Dendritic cell treated with granulocyte-macrophage colony-stimulating factor and Interleukin-4, amounts not matched to agents 40 ng/mL and 50 ng/mL, for 4 days (primary cell): ENCODE results near the gene PEX10.

ENCODE experiments used
- H3K27ac Mint-ChIP-seq: one replicate; pipeline ENCODE4 v1.8.0; 2022; ENCODE audit warnings: mild to moderate bottlenecking, mixed read lengths
- H3K27me3 Mint-ChIP-seq: one replicate; pipeline ENCODE4 v1.8.0; 2022; ENCODE audit warnings: mild to moderate bottlenecking, mixed read lengths
- H3K36me3 Mint-ChIP-seq: one replicate; pipeline ENCODE4 v1.8.0; 2022; ENCODE audit warnings: low read depth, mixed read lengths
- H3K4me1 Mint-ChIP-seq: one replicate; pipeline ENCODE4 v1.8.0; 2022; ENCODE audit warnings: low read depth, mixed read lengths
- H3K4me3 Mint-ChIP-seq: one replicate; pipeline ENCODE4 v1.8.0; 2022; ENCODE audit warnings: mild to moderate bottlenecking, moderate library complexity, mixed read lengths
- H3K9me3 Mint-ChIP-seq: one replicate; pipeline ENCODE4 v1.8.0; 2022; ENCODE audit warnings: mixed read lengths
- intact Hi-C: fragments of 100-400 bp; cut with micrococcal nuclease; formaldehyde crosslinking; loops from one replicate; pipeline ENCODE4 v1.15.0; 2022

The PEX10 gene

DNA sequence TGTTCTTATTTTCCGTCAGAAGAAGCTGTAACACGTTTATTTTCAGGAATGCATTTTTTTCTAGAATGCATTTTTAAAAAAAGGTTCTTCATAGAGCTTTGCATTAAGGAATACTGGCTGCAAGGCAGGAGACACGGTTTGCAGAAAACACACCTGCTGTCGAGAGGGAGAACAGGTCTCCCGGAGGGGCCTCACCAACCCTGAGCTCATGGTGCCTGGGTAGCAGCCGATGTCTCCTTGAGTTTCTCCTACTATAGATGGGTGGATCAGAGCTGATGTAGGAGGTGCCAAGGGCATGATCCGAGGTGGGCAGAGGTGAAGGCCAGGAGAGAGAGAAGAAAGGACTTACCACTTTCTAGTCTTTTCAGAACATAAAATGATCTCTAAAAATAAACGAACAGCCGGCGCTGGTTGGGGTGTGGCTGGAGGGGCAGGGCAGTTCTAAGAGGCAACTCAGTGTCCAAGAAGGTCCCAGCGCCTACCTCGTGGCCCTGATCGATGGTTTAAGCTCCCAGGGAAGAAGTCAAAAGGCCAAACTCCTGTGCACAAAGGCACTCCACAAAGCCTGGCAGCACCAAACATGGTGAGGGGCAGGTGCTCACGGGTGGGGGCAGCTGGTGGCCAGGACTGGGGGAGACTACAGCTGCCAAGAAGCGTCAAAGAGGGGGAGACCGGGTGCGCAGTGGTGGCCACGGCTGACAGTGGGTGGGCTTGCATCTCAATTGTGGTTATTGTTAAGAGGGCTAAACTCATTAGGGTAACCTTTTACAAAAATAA is 33.2 kb downstream of the PEX10 start:
- Mint-ChIP-seq H3K4me1 (peaks cover 25% of the 10 kb centered on the region), H3K4me3 (no peak overlapping the region), H3K36me3 (no peaks in the 10 kb centered on the region), H3K9me3 (no peaks in the 10 kb centered on the region), H3K27ac (peak overlapping the region; percentile 23), H3K27me3 (no peaks in the 10 kb centered on the region)
- intact Hi-C loops, result no loop called here

DNA sequence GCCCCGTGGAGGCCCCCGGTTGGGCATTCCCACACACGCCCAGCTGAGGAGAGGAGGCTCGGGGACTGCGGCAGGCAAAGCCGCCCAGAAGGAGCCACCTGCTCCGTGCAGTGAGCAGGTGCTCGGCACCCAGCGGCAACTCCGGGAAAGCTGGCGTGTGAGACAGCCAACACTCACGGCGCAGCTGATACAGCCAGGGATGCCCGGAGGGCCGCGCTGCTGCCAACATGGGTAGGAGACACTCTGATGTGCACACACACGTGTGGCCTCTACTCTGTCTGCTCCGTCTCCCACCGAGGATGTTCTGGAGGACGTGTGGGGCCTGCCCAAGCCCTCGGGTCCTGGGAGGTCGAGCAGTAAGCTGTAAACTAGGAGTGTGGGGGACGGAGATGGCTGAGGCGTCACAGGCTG is 33.9 kb downstream of the PEX10 start:
- intact Hi-C loops, result no loop called here
- Mint-ChIP-seq H3K27ac (peak overlapping the region; percentile 23), H3K27me3 (no peaks in the 10 kb centered on the region), H3K4me1 (peaks cover 25% of the 10 kb centered on the region), H3K4me3 (no peak overlapping the region), H3K9me3 (no peaks in the 10 kb centered on the region), H3K36me3 (no peaks in the 10 kb centered on the region)

- Mint-ChIP-seq H3K4me1 (peaks cover 23% of the 10 kb centered on the region), H3K36me3 (no peaks in the 10 kb centered on the region), H3K4me3 (no peak overlapping the region), H3K27me3 (no peaks in the 10 kb centered on the region), H3K9me3 (no peaks in the 10 kb centered on the region), H3K27ac (no peak overlapping the region)
- intact Hi-C loops, result no loop called here
Measured at GRCh38 chr1:2377751-2378440, 34.5 kb downstream of the PEX10 start.

DNA sequence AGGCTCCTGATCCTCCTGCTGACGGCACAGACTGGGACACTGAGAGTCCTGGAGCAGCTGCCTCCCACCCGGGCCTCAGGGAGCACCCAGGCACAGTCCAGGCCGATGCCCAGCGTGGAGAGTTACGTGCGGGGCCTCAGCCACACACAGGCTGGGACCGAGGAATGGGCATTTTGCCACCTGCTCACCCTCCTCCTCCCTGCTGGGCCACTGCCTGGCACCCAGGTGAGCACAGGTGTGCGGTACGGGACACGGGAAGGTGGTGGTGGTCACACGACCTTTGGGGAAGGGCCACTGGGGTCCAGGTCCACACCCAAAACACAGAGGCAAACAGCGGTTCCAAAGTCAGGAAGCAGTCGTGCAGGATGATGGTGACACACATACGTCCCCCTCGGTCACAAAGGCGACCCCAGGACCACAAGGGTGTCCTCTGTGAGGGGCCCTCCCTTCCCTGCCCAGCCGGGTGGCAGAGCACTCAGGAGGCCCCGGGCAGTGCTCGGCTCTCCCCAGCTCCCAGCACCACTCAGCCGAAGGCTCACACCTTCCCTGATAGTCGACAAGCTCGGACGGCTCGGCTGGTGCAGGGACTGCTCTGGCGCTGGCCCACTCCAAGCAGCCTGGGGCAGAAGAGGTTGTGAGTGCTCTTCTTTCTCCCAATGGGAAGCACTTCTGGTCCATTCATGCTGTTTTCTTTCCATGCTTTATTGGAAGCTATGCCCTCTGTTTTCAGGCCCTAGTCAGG is 35.3 kb downstream of the PEX10 start:
- H3K9me3 Mint-ChIP-seq, result no peaks in the 10 kb centered on the region
- no peaks in the 10 kb centered on the region for H3K36me3 Mint-ChIP-seq
- intact Hi-C loops, result no loop called here
- no peaks in the 10 kb centered on the region for H3K27me3 Mint-ChIP-seq
- H3K4me1 Mint-ChIP-seq, result peaks cover 19% of the 10 kb centered on the region
- no peak overlapping the region for H3K4me3 Mint-ChIP-seq
- H3K27ac Mint-ChIP-seq, result no peak overlapping the region

DNA sequence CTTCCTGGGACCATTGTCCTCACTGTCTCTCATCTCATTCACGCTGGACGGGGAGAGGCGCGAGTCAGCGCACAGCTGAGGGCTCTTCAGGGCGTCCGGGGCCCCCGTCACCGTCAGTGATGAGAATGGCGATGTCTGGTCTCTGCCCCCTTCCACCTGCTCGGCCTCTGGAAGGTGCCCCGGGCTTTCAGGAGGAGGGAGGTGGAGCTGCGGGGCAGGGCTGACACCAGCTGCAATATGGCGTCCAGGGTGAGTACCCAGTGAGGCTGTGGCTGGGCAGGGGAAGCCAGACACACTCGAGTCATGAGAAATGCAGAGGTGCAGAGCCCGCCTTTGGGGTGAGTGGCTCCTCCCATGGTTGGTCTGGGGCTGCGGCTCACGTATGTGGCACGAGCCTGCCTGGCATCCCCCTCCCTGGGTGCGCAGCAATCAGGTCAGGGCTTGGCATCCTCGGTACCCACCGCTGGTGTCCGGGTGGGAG is 36.1 kb downstream of the PEX10 start:
- intact Hi-C loops, result no loop called here
- H3K9me3 Mint-ChIP-seq, result no peaks in the 10 kb centered on the region
- H3K27ac Mint-ChIP-seq, result no peak overlapping the region
- no peaks in the 10 kb centered on the region for H3K36me3 Mint-ChIP-seq
- no peak overlapping the region for H3K4me3 Mint-ChIP-seq
- H3K27me3 Mint-ChIP-seq, result no peaks in the 10 kb centered on the region
- H3K4me1 Mint-ChIP-seq, result peaks cover 14% of the 10 kb centered on the region

GRCh38 chr1:2375923-2376260 is 36.5 kb downstream of the PEX10 start:
- no peaks in the 10 kb centered on the region for H3K36me3 Mint-ChIP-seq
- H3K4me1 Mint-ChIP-seq, result peaks cover 14% of the 10 kb centered on the region
- intact Hi-C loops, result no loop called here
- H3K9me3 Mint-ChIP-seq, result no peaks in the 10 kb centered on the region
- no peak overlapping the region for H3K4me3 Mint-ChIP-seq
- no peak overlapping the region for H3K27ac Mint-ChIP-seq
- no peaks in the 10 kb centered on the region for H3K27me3 Mint-ChIP-seq

- Mint-ChIP-seq H3K9me3 (no peaks in the 10 kb centered on the region), H3K4me3 (no peak overlapping the region), H3K27me3 (no peaks in the 10 kb centered on the region), H3K27ac (no peak overlapping the region), H3K36me3 (no peaks in the 10 kb centered on the region), H3K4me1 (peaks cover 14% of the 10 kb centered on the region)
- intact Hi-C loops, result no loop called here
Measured at GRCh38 chr1:2375246-2375922, 37.0 kb downstream of the PEX10 start.

GRCh38 chr1:2374252-2375155 is 37.9 kb downstream of the PEX10 start:
- Mint-ChIP-seq H3K27ac (no peak overlapping the region), H3K4me1 (peaks cover 8% of the 10 kb centered on the region), H3K9me3 (no peaks in the 10 kb centered on the region), H3K36me3 (no peaks in the 10 kb centered on the region), H3K27me3 (no peaks in the 10 kb centered on the region), H3K4me3 (no peak overlapping the region)
- intact Hi-C loops, result no loop called here

GRCh38 chr1:2373551-2374251 is 38.7 kb downstream of the PEX10 start:
- Mint-ChIP-seq H3K9me3 (no peaks in the 10 kb centered on the region), H3K4me3 (no peak overlapping the region), H3K27me3 (no peaks in the 10 kb centered on the region), H3K27ac (no peak overlapping the region), H3K36me3 (no peaks in the 10 kb centered on the region), H3K4me1 (no peaks in the 10 kb centered on the region)
- intact Hi-C loops, result no loop called here

GRCh38 chr1:2372551-2373490 is 39.5 kb downstream of the PEX10 start:
- no peaks in the 10 kb centered on the region for H3K27me3 Mint-ChIP-seq
- H3K4me3 Mint-ChIP-seq, result no peak overlapping the region
- no peak overlapping the region for H3K27ac Mint-ChIP-seq
- H3K4me1 Mint-ChIP-seq, result no peaks in the 10 kb centered on the region
- intact Hi-C loops, result no loop called here
- no peaks in the 10 kb centered on the region for H3K36me3 Mint-ChIP-seq
- no peaks in the 10 kb centered on the region for H3K9me3 Mint-ChIP-seq

DNA sequence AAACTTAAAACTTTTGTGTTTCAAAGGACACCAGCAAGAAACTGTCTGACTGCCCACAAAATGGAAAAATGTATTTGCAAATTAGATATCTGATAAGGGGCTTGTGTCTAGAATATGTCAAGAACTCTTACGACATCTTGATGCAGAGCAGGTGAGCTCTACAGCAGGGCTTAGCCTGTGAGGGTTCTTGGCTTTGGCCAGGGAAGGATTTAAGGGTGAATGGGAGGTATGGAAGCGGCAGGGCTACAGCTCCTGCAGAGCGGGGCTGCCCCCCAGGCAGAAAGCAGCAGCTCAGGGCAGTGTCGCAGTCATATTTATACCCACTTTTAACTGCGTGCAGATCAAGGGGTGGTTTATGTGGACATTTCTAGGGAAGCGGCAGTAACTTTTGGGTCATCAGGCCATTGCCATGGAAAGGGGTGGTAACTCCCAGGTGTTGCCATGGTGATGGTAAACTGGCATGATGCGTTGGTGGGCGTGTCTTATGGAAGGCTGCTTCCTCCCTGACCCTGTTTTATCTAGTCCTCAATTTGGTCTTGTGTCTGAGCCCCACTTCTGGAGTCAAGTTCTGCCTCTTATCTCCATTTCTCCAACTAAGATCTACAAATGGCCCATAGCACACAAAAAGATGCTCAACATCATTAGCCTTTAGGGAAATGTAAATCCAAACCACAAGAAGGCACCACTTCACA is 44.2 kb downstream of the PEX10 start:
- Mint-ChIP-seq H3K9me3 (peaks cover 9% of the 10 kb centered on the region), H3K36me3 (no peaks in the 10 kb centered on the region), H3K4me3 (no peak overlapping the region), H3K4me1 (no peaks in the 10 kb centered on the region), H3K27me3 (no peaks in the 10 kb centered on the region), H3K27ac (no peak overlapping the region)
- intact Hi-C loops, result no loop called here
